GM19463 (cell line): ENCODE results near the gene ZNF765.
"Not testable (repeated sequence)": the region's sequence is repeated elsewhere in the genome, so short reads cannot be mapped to it uniquely, and the experiment has no call there.

Experiments used
- ATAC-seq: cut with Tn5 transposase; IDR thresholded peaks from one replicate; pipeline ENCODE4 v1.9.1; 2021; ENCODE audit warnings: mild to moderate bottlenecking, moderate library complexity; ENCODE audit not compliant: unreplicated experiment

The ZNF765 gene

DNA sequence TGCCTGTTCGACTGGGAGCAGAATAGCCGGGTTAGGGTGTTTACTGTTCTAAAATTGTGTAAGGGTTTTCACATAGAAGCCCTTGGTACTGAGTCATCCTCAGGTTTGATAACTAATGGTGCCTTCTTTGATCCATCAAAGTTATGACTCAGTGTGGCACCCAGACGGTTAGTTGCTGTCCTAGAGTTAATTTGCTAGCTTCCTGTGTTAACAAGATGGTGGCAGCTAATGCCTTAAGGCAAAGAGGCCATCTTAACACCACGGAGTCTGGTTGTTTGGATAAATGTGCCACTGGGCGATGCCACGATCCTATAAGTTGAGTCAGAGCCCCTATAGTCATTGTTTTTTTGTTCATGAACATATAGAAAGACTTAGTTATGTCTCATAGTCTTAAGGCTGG is 80.5 kb downstream of the ZNF765 start:
- ATAC-seq: not testable (repeated sequence)
